ENCODE measurements around the gene GRIPAP1. TPM values are rescaled to one million over a fixed set of nuclear protein-coding genes. Genes with fewer than 3 reads are reported as not detected.
A peak's percentile ranks its signal among the peaks of the same experiment; 100 is the strongest.

The GRIPAP1 gene
- total and polyA plus RNA-seq, 7 donors: 14.4 to 63.1 (median 26.0) TPM

DNA sequence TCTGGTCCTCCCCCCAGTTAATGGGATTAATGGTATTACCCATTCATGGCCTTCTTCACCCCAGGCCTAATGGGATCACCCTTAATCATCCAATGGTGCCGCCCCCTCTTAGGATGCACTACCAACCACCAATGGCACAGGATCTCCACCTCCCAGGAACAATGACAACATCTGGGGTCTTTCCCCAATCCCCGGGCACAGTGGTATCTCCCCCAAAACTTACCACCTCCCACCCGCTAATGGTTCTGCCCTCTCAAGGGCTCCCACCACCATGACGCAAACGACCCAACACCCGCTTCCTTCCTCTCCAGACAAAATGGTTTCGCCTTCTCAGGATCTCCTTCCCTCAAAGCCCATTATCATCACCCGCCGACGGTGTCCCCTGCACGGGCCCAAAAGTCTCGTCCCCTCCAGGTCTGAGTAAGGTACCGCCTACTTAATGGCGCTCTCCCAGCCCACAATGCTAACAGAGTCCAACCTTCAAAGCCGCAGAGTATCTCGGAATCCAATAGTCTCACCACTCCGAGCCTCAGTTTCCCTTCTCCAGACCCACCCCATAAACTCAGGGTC lies 458 bp downstream of the GRIPAP1 start:
- no peaks in the 10 kb centered on the region for H3K27me3 ChIP-seq
- H3K36me3 ChIP-seq: peaks cover 0 to 8% (median 0%) of the 10 kb centered on the region in 4 donors
- no peak for DNase-seq
- 2 to 3% methylated on average over 17 of the region's 17 CpGs for WGBS, 2 donors
- intact Hi-C loops (cut with DNase I): loop anchor here (2.0 to 10.0 kb wide), 3 partner anchors 36 to 103 kb away; no protein-coding TSS in a partner anchor
- H3K4me3 ChIP-seq: peak overlapping the region; percentile 57 to 67 (median 63)
- H3K9me3 ChIP-seq: no peaks in the 10 kb centered on the region
- TF ChIP-seq POLR2A (IDR thresholded peaks at IDR 0.05): no peak
- TF ChIP-seq POLR2AphosphoS5 (IDR thresholded peaks at IDR 0.05): no peak
- no peak for TF ChIP-seq EP300 (IDR thresholded peaks at IDR 0.05)
- TF ChIP-seq, protein P1, sequence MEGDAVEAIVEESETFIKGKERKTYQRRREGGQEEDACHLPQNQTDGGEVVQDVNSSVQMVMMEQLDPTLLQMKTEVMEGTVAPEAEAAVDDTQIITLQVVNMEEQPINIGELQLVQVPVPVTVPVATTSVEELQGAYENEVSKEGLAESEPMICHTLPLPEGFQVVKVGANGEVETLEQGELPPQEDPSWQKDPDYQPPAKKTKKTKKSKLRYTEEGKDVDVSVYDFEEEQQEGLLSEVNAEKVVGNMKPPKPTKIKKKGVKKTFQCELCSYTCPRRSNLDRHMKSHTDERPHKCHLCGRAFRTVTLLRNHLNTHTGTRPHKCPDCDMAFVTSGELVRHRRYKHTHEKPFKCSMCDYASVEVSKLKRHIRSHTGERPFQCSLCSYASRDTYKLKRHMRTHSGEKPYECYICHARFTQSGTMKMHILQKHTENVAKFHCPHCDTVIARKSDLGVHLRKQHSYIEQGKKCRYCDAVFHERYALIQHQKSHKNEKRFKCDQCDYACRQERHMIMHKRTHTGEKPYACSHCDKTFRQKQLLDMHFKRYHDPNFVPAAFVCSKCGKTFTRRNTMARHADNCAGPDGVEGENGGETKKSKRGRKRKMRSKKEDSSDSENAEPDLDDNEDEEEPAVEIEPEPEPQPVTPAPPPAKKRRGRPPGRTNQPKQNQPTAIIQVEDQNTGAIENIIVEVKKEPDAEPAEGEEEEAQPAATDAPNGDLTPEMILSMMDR (IDR thresholded peaks at IDR 0.05): no peak
- peak overlapping the region; percentile 69 to 84 (median 75) for H3K27ac ChIP-seq
- peaks cover 0 to 9% (median 6%) of the 10 kb centered on the region in 4 donors for H3K4me1 ChIP-seq

DNA sequence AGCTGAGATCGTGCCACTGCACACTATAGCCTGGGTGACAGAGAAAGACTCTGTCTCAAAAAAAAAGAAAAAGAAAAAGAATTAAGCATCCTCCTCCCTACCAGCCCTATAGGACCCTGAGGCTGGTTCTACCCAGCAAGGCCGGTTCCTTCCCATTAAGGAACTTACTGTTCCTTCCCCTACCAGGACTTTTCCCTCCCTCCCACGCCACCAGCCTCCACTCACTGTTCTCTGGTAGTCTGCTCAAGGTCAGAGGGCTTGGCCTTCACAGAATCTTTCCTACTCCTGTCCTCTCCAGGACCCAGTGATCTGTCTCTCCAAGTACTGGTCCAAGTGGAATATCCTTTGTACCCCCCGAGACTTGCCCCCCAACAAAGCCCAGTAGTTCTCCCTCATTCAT lies 1.4 kb downstream of the GRIPAP1 start:
- TF ChIP-seq, protein P1 (IDR thresholded peaks at IDR 0.05): no peak
- TF ChIP-seq POLR2A (IDR thresholded peaks at IDR 0.05) (no peak), EP300 (IDR thresholded peaks at IDR 0.05) (no peak), POLR2AphosphoS5 (IDR thresholded peaks at IDR 0.05) (no peak)

DNA sequence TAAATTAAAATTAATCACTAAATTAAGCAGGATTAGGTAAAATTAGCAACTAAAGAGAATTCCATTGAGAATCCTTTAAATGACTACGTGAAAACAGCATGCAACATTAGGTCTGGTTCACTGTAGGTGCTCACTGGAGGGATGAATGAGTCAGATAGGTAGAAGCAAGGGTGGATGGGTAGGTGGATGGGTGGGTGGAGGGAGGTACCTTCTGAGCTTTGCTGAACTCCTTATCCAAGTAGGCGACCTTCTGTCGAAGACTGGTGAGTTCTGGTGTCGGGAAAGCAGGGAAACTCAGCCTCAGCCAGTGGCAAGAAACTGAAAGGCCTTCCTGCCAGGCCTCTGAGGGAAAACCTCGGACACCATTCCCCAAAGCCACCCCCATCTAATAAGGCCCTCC lies 3.0 kb downstream of the GRIPAP1 start:
- no peak for TF ChIP-seq POLR2A (IDR thresholded peaks at IDR 0.05)
- TF ChIP-seq POLR2AphosphoS5 (IDR thresholded peaks at IDR 0.05): no peak
- TF ChIP-seq EP300 (IDR thresholded peaks at IDR 0.05): no peak
- TF ChIP-seq, protein P1 (IDR thresholded peaks at IDR 0.05): no peak
- intact Hi-C loops (cut with DNase I): no loop called here

More for the DNA sequence above, 1.4 kb downstream of the GRIPAP1 start:
- H3K36me3 ChIP-seq: peaks cover 0 to 8% (median 0%) of the 10 kb centered on the region in 4 donors
- H3K27me3 ChIP-seq: no peaks in the 10 kb centered on the region
- H3K4me3 ChIP-seq: no peak overlapping the region
- no peaks in the 10 kb centered on the region for H3K9me3 ChIP-seq
- whole genome bisulfite sequencing, 2 donors: 97 to 99% methylated on average over 4 of the region's 4 CpGs
- no peak overlapping the region for H3K27ac ChIP-seq
- peaks cover 0 to 9% (median 6%) of the 10 kb centered on the region in 4 donors for H3K4me1 ChIP-seq
- intact Hi-C loops (cut with DNase I): loop anchor here (5.0 to 10.0 kb wide), 2 partner anchors 37 to 104 kb away; no protein-coding TSS in a partner anchor
- no peak for DNase-seq

DNA sequence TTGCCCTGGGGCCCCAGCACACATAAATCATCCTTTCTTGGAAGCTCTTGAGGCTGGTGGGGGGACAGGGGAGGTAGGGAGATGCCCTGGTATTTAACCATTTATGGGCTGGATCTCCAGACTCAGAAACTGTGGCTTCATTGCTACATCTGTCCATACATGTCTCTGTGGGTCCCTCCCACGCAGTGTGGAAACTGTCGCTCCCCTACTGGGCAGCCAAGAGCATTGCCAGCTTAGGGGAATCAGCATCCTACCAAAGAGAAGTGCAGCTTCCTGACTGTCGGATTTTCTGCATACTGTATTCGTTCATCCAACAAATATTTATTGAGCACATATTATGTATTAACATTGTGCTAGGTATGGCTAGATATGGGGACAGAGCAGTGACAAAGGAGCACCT lies 3.7 kb downstream of the GRIPAP1 start:
- H3K27ac ChIP-seq: no peak overlapping the region
- peaks cover 0 to 9% (median 2%) of the 10 kb centered on the region in 4 donors for H3K36me3 ChIP-seq
- no peaks in the 10 kb centered on the region for H3K27me3 ChIP-seq
- TF ChIP-seq, protein P1 (IDR thresholded peaks at IDR 0.05): no peak
- TF ChIP-seq POLR2AphosphoS5 (IDR thresholded peaks at IDR 0.05) (no peak), POLR2A (IDR thresholded peaks at IDR 0.05) (no peak), EP300 (IDR thresholded peaks at IDR 0.05) (no peak)
- H3K9me3 ChIP-seq: no peaks in the 10 kb centered on the region
- DNase-seq: no peak
- 91 to 94% methylated on average over 4 of the region's 4 CpGs for WGBS, 2 donors
- H3K4me3 ChIP-seq: no peak overlapping the region
- peaks cover 0 to 9% (median 6%) of the 10 kb centered on the region in 4 donors for H3K4me1 ChIP-seq
- intact Hi-C loops (cut with DNase I): no loop called here

More for the DNA sequence above, 3.0 kb downstream of the GRIPAP1 start:
- Histone ChIP-seq H3K27me3 (no peaks in the 10 kb centered on the region), H3K4me1 (peaks cover 0 to 9% (median 6%) of the 10 kb centered on the region in 4 donors), H3K27ac (no peak overlapping the region), H3K9me3 (no peaks in the 10 kb centered on the region), H3K4me3 (no peak overlapping the region), H3K36me3 (peaks cover 0 to 8% (median 2%) of the 10 kb centered on the region in 4 donors)
- no peak for DNase-seq
- WGBS, 2 donors: 91 to 96% methylated on average over 5 of the region's 5 CpGs
